ENCODE measurements around the gene CDHR4.
"Not testable (repeated sequence)": the region's sequence is repeated elsewhere in the genome, so short reads cannot be mapped to it uniquely, and the experiment has no call there.

The CDHR4 gene

GRCh38 chr3:49780080-49780974, 19.3 kb downstream of the CDHR4 start:
- no peak for DNase-seq

GRCh38 chr3:49779358-49780079, 20.2 kb downstream of the CDHR4 start:
- DNase-seq = no peak

DNA sequence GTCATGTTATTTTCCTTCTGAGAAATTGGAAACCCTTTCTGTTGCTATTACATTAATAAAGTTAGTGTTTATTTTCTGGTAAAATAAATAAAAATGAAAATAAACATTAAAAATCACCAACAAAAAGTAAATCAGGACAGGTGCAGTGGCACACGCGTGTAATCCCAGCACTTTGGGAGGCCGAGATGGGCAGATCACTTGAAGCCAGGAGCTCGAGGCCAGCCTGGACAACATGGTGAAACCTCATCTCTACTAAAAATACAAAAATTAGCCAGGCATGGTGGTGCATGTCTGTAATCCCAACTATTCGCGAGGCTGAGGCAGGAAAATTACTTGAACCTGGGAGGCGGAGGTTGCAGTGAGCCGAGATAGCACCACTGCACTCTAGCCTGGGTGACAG, 23.6 kb downstream of the CDHR4 start:
- DNase-seq = not testable (repeated sequence)

DNA sequence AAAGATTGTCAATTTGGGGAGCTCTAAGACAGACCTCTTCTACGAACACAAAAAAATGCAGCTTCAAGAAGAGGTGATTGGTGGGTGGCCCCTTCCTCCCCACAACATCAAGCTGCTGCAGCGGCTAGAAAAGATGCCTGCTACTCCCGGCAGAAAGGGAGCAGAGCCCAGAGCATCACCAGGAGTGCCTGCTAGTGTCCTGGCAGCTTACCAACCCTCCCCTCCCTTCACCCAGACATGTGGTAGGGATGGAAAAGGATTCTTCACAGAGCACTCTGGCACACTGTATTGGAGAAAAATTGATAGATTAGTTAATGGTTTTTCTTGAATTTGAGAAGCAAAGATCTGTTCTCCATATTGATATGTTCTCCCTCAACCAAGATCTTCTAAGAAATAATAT, 24.1 kb downstream of the CDHR4 start:
- DNase-seq = no peak

DNA sequence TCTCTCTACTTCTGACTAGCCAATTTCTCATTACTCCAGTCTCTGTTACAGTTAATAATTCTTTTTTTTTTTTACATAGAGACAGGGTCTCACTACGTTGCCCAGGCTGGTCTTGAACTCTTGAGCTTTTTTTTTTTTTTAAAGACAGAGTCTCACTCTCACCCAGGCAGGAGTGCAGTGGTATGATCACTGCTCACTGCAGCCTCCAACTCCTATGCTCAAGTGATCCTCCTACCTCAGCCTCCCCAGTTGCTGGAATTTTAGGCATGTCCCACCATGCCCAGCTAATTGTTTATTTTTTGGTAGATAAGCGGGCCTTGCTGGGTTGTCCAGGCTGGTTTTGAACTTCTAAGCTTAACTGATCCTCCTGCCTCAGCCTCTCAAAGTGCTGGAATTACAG, 27.0 kb downstream of the CDHR4 start:
- no peak for DNase-seq

DNA sequence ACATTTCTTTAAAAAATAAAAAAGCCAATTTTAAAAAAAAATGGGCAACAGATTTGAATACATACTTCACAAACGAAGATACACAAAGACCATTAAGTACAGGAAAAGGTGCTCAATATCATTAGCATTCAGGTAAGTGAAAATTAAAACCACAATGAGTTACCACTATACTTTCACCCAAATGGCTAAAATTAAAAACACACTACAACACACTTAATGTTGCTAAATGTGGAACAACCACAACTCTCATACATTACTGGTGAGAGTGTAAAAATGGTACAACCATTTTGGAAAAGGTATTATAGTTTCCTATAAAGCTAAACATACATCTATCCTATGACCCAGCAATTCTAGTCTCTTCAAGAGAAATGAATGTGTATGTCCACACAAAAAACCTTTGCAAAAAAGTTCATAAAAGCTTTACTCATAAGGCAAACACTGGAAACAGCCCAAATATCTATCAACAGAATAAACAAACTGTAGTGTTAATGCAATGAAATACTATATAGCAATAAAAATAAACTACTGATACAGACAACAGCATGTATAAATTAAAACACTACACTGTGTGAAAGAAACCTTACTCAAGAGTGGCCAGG, 28.2 kb downstream of the CDHR4 start:
- no peak for DNase-seq

GRCh38 chr3:49769926-49770325, 29.7 kb downstream of the CDHR4 start:
- DNase-seq = no peak

- no peak for DNase-seq
Observed at GRCh38 chr3:49769286-49769915, 30.3 kb downstream of the CDHR4 start.

DNA sequence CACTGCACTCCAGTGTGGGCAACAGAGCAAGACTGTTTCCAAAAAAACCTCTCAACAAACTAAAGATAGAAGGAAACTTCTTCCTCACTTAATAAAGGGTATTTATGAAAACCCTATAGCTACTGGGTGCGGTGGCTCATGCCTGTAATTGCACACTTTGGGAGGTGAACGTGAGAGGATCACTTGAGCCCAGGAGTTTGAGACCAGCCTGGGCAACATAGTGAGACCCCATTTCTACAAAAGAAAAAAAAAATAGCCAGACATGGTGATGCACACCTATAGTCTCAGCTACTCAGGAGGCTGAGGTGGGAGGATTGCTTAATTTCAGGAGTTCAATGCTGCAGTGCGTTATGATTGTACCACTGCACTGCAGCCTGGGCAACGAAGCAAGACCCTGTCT, 35.7 kb downstream of the CDHR4 start:
- DNase-seq = no peak

DNA sequence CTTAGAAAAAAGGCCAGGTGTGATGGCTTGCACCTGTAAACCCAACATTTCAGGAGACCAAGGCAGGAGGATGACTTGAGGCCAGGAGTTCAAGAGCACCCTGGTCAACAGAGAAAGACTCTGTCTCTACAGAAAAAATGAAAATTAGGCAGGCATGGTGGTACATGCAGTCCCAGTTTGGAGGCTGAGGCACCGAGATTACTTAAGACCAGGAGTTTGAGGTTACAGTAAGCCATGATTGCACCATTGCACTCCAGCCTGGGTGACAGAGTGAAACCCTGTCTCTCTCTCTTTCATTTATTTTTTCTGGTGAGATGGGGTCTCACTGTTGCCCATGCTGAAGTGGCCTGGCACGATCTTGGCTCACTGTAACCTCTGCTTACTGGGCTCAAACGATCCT, 38.0 kb downstream of the CDHR4 start:
- DNase-seq = no peak

- no peak for DNase-seq
Observed at GRCh38 chr3:49759226-49759625, 40.4 kb downstream of the CDHR4 start.

DNA sequence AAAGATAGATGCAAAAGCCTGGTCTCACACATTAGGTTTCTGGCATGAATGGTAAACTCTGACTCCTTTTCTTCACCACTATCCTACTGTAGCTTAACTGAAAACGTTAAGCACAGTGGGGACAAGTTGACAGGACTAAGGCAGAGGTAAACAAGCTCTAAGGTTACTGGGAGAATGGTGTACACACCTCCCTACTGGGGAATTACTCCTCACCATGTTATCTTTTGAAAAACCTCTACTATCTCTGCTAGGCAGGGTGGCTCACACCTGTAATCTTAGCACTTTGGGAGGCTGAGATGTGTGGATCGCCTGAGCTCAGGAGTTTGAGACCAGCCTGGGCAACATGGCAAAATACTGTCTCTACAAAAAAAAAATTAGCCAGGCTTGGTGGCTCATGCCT, 42.5 kb downstream of the CDHR4 start:
- DNase-seq = no peak

DNA sequence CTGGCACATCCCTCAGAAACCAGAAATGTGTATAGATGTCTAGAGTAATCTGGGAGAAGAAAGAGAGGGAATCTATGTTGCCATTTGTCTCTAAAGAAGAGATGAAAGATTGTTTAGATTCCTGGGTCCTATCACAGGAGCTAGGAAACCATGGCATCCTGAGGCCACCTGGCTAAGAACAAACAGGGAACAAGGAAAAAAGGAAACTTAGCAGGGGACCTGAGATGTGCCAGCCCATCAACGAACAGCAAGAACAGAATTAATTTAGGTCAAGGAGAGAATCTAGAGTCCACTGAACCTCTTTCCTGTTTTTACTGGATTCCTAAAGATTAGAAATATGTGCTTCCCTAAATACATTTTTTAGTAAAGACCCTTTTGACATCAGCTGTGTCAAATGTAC, 43.6 kb downstream of the CDHR4 start:
- DNase-seq = no peak

GRCh38 chr3:49754536-49754935, 45.1 kb downstream of the CDHR4 start:
- DNase-seq = no peak

GRCh38 chr3:49751501-49751900, 48.2 kb downstream of the CDHR4 start:
- DNase-seq = no peak

GRCh38 chr3:49750056-49750455, 49.6 kb downstream of the CDHR4 start:
- no peak for DNase-seq

- DNase-seq = not testable (repeated sequence)
Observed at GRCh38 chr3:49748874-49749273, 50.8 kb downstream of the CDHR4 start.

DNA sequence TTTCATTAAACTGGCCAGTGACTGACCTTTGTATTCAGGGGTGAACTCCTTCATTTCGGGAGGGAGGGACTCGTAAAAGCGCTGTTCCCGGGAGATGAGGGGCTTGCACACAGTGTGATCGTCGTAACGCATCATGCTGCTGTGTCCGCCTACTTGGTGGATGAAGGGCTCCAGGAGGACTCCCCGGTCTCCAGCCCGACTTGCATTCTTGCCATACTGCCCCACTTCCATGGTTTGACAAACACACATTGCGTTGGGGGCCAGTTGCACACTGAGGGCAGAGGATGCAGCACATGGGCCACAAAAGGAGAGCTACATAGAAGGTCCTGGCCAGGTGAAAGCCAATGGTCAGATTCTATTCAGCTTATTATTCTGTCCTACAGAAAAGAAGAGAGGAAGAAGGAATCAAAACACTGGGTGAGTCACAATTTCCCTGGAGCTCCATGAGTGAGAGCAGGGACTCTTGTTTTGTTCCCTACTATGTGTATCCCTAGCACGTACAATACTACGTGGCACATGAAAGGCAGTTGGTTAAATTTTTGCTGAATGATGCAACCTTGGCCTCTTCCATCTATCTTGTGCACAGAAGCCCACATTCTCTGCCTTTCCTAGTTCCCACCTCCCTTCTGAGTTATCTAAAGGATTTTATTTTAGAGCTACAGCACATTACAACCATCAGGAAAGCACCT, 51.7 kb downstream of the CDHR4 start:
- DNase-seq = no peak

- no peak for DNase-seq
Observed at GRCh38 chr3:49745986-49746385, 53.7 kb downstream of the CDHR4 start.
